Smooth muscle cell (in vitro differentiated cells): Measurements from ENCODE around the gene DMPK. TPM values are rescaled to one million over a fixed set of nuclear protein-coding genes. Genes with fewer than 3 reads are reported as not detected.

Source experiments
- DNase-seq: peaks from one replicate; lab custom pipeline; 2025; ENCODE audit not compliant: unreplicated experiment; lab: John Stamatoyannopoulos, UW
- H2AFZ ChIP-seq: fragments of 200-600 bp; sonication (generic); 2 replicates; pipeline ENCODE4 v1.6.0; 2016; ENCODE audit warnings: antibody characterized with exemption, low read depth, mild to moderate bottlenecking
- H3F3A ChIP-seq: fragments of 200-600 bp; sonication (generic); 2 replicates; pipeline ENCODE4 v1.6.0; 2017; ENCODE audit warnings: antibody characterized with exemption, low read depth
- H3K27ac ChIP-seq: fragments of 200-600 bp; sonication (generic); 2 replicates; pipeline ENCODE4 v1.5.1; 2016; ENCODE audit warnings: low read depth, mild to moderate bottlenecking
- H3K27me3 ChIP-seq: fragments of 200-600 bp; sonication (generic); 2 replicates; pipeline ENCODE4 v1.6.1; 2016; ENCODE audit warnings: low read depth, mild to moderate bottlenecking
- H3K36me3 ChIP-seq: fragments of 200-600 bp; sonication (generic); 2 replicates; pipeline ENCODE4 v1.5.1; 2016; ENCODE audit warnings: low read depth
- H3K4me1 ChIP-seq: fragments of 200-600 bp; sonication (generic); 2 replicates; pipeline ENCODE4 v1.5.1; 2016; ENCODE audit warnings: low read depth
- H3K4me2 ChIP-seq: fragments of 200-600 bp; sonication (generic); 2 replicates; pipeline ENCODE4 v1.6.0; 2016; ENCODE audit warnings: mild to moderate bottlenecking
- H3K4me3 ChIP-seq: fragments of 200-600 bp; sonication (generic); 2 replicates; pipeline ENCODE4 v1.5.1; 2016; ENCODE audit warnings: mild to moderate bottlenecking
- H3K79me2 ChIP-seq: fragments of 200-600 bp; sonication (generic); 2 replicates; pipeline ENCODE4 v1.6.0; 2016; ENCODE audit warnings: low read depth, mild to moderate bottlenecking
- H3K9ac ChIP-seq: fragments of 200-600 bp; sonication (generic); 2 replicates; pipeline ENCODE4 v1.6.0; 2016; ENCODE audit warnings: low read depth
- H3K9me3 ChIP-seq: fragments of 200-600 bp; sonication (generic); replicated peaks from 2 replicates; pipeline ENCODE4 v1.5.1; 2016; ENCODE audit warnings: low read depth
- H4K20me1 ChIP-seq: fragments of 200-600 bp; sonication (generic); 2 replicates; pipeline ENCODE4 v1.6.0; 2016; ENCODE audit warnings: low read depth
- CTCF ChIP-seq: fragments of 200-600 bp; sonication (generic); IDR thresholded peaks from 2 replicates; pipeline ENCODE4 v1.5.1; 2017; ENCODE audit warnings: borderline replicate concordance, mild to moderate bottlenecking, antibody characterized with exemption; ENCODE audit not compliant: insufficient read depth, poor library complexity, severe bottlenecking
- WGBS: methylation state at CpG from one replicate; pipeline ENCODE4 v1.1.7; 2016; ENCODE audit warnings: low lambda C conversion rate; 5-methylcytosine and 5-hydroxymethylcytosine counted together
- polyA plus RNA-seq: library from polyadenylated mRNA; unstranded; fragments of >200 nt; fragmentation: Nextera tagmentation; extraction: Ambion mirVana; gene quantifications from 2 replicates; pipeline ENCODE4 v1.2.1, GENCODE V29; 2016
- total RNA-seq: library from RNA; depleted of rRNA; stranded (reverse); fragments of >200 nt; gene quantifications from 2 replicates; pipeline ENCODE4 v1.2.3, GENCODE V29; 2014

Gene DMPK
- total and polyA plus RNA-seq, 2 experiments from 2014 or later: 23.6 to 32.7 TPM

GRCh38 chr19:45745606-45746005, 36.7 kb downstream of the DMPK start:
- no peaks in the 10 kb centered on the region for H3K9me3 ChIP-seq
- no peaks in the 10 kb centered on the region for H3K27me3 ChIP-seq
- no peaks in the 10 kb centered on the region for H3K79me2 ChIP-seq
- no peaks in the 10 kb centered on the region for H3K36me3 ChIP-seq
- no peak overlapping the region for H3K4me3 ChIP-seq
- no peak overlapping the region for H3K4me2 ChIP-seq
- H3K27ac ChIP-seq: no peak overlapping the region
- no peak overlapping the region for H2AFZ ChIP-seq
- no peak for TF ChIP-seq CTCF
- H3F3A ChIP-seq: no peaks in the 10 kb centered on the region
- no peaks in the 10 kb centered on the region for H4K20me1 ChIP-seq
- H3K4me1 ChIP-seq: no peaks in the 10 kb centered on the region
- no peak for DNase-seq
- 88% methylated on average over 6 of the region's 6 CpGs for WGBS
- no peak overlapping the region for H3K9ac ChIP-seq

- Histone ChIP-seq H3K36me3 (no peaks in the 10 kb centered on the region), H2AFZ (no peak overlapping the region), H3F3A (no peaks in the 10 kb centered on the region), H3K4me2 (no peak overlapping the region), H3K27me3 (no peaks in the 10 kb centered on the region), H3K4me3 (no peak overlapping the region), H3K79me2 (no peaks in the 10 kb centered on the region), H3K9ac (no peak overlapping the region), H3K9me3 (no peaks in the 10 kb centered on the region), H4K20me1 (no peaks in the 10 kb centered on the region), H3K27ac (no peak overlapping the region), H3K4me1 (no peaks in the 10 kb centered on the region)
- DNase-seq: no peak
- WGBS: 91% methylated on average over 4 of the region's 4 CpGs
- no peak for TF ChIP-seq CTCF
Measured at GRCh38 chr19:45742969-45743368, 39.3 kb downstream of the DMPK start.

GRCh38 chr19:45739498-45740439, 42.5 kb downstream of the DMPK start:
- H3K4me3 ChIP-seq: no peak overlapping the region
- H3F3A ChIP-seq: no peaks in the 10 kb centered on the region
- H3K4me2 ChIP-seq: no peak overlapping the region
- no peak overlapping the region for H2AFZ ChIP-seq
- no peak for DNase-seq
- no peak for TF ChIP-seq CTCF
- H3K79me2 ChIP-seq: no peaks in the 10 kb centered on the region
- H3K9me3 ChIP-seq: no peaks in the 10 kb centered on the region
- H4K20me1 ChIP-seq: no peaks in the 10 kb centered on the region
- no peak overlapping the region for H3K9ac ChIP-seq
- no peak overlapping the region for H3K27ac ChIP-seq
- H3K36me3 ChIP-seq: no peaks in the 10 kb centered on the region
- H3K4me1 ChIP-seq: no peaks in the 10 kb centered on the region
- WGBS: 92% methylated on average over 10 of the region's 10 CpGs
- no peaks in the 10 kb centered on the region for H3K27me3 ChIP-seq
